Endodermal cell (in vitro differentiated cells): ENCODE measurements around the gene KCNN3. TPM values are rescaled to one million over a fixed set of nuclear protein-coding genes. Genes with fewer than 3 reads are reported as not detected.

ENCODE experiments used
- DNase-seq: peaks from one replicate; pipeline ENCODE4 v3.0.0-alpha.2; 2017
- H3K27ac ChIP-seq: 2 replicates; pipeline ENCODE4 v1.5.1; 2013; ENCODE audit warnings: mild to moderate bottlenecking, low read depth, low read length, moderate library complexity
- H3K27me3 ChIP-seq: 2 replicates; pipeline ENCODE4 v1.6.1; 2013; ENCODE audit warnings: mild to moderate bottlenecking, low read length, moderate library complexity; ENCODE audit not compliant: insufficient read depth, control insufficient read depth, poor library complexity, severe bottlenecking
- H3K36me3 ChIP-seq: 2 replicates; pipeline ENCODE4 v1.7.0; 2013; ENCODE audit warnings: mild to moderate bottlenecking, low read length, moderate library complexity; ENCODE audit not compliant: control insufficient read depth, insufficient read depth
- H3K4me1 ChIP-seq: one replicate; pipeline ENCODE4 v1.7.0; 2013; ENCODE audit warnings: low read length; ENCODE audit not compliant: control insufficient read depth, insufficient read depth
- H3K4me3 ChIP-seq: 2 replicates; pipeline ENCODE4 v1.5.1; 2013; ENCODE audit warnings: mild to moderate bottlenecking, low read length, moderate library complexity
- H3K9ac ChIP-seq: 2 replicates; pipeline ENCODE4 v1.6.1; 2013; ENCODE audit warnings: mild to moderate bottlenecking, low read length, moderate library complexity; ENCODE audit not compliant: poor library complexity, severe bottlenecking; ENCODE audit errors: extremely low read depth
- H3K9me3 ChIP-seq: 2 replicates; pipeline ENCODE4 v1.6.1; 2013; ENCODE audit warnings: mild to moderate bottlenecking, low read length, moderate library complexity; ENCODE audit not compliant: control insufficient read depth
- H3K27ac Mint-ChIP-seq: 2 replicates; pipeline ENCODE4 v1.8.0; 2020; ENCODE audit warnings: mixed read lengths
- H3K27me3 Mint-ChIP-seq: 2 replicates; pipeline ENCODE4 v1.8.0; 2021; ENCODE audit warnings: mild to moderate bottlenecking, mixed read lengths; ENCODE audit not compliant: insufficient read depth
- H3K36me3 Mint-ChIP-seq: 2 replicates; pipeline ENCODE4 v1.8.0; 2020; ENCODE audit warnings: low read depth, mixed read lengths
- H3K4me1 Mint-ChIP-seq: 2 replicates; pipeline ENCODE4 v1.8.0; 2020; ENCODE audit warnings: mixed read lengths
- H3K4me3 Mint-ChIP-seq: 2 replicates; pipeline ENCODE4 v1.8.0; 2020; ENCODE audit warnings: mild to moderate bottlenecking, moderate library complexity, mixed read lengths
- H3K9me3 Mint-ChIP-seq: 2 replicates; pipeline ENCODE4 v1.8.0; 2020; ENCODE audit warnings: mild to moderate bottlenecking, mixed read lengths
- WGBS, 2 experiments: methylation state at CpG; one replicate each; pipeline versions ENCODE4 v1.1.5 to v1.1.7; 2013; ENCODE audit warnings: missing lambda C conversion rate in 2 of 2, mixed read lengths in 1 of 2; ENCODE audit not compliant: insufficient coverage in 1 of 2, insufficient read length in 1 of 2; 5-methylcytosine and 5-hydroxymethylcytosine counted together
- total RNA-seq, 2 donors: library from RNA; stranded (reverse); fragmentation: NEBNext Ultra II Directional in 1 of 2; extraction: Animal tissue kit (Norgen Biotek cat#: 25700) in 1 of 2; gene quantifications; 2 replicates in 1 of 2; 3 replicates in 1 of 2; pipeline ENCODE4 v1.2.1, GENCODE V29; 2021
- TF ChIP-seq, protein P1 (sequence below): fragments of 200-600 bp; sonication (generic); conservative IDR thresholded peaks from 2 replicates; pipeline ENCODE4 v1.5.0; 2021; ENCODE audit warnings: antibody characterized with exemption, mild to moderate bottlenecking

The KCNN3 gene
- total RNA-seq, 2 donors from 2014 or later, result 0.57 to 0.75 TPM

GRCh38 chr1:154845174-154845573 is 24.9 kb downstream of the KCNN3 start:
- Mint-ChIP-seq H3K4me3 (no peak overlapping the region), H3K4me1 (peaks cover 14% of the 10 kb centered on the region)

DNA sequence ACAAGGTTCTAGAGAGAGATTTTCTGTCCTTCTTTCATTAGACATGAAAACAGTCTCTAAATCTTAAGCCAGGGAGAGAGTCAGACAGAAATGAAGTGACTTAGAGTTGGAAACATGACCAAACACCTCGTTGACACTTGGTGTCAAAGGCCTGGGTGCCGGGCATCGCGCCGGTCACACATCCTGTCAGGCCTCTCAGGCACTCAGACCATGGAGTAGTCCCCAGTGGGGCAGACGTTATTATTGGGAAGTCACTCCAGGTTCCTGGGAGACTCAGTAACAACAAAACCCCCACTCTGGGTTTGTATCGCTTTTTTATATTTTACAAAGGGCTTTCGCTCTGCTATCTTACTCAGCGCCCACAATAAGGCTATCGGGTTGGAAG is 25.8 kb downstream of the KCNN3 start:
- H3K9me3 Mint-ChIP-seq, result no peaks in the 10 kb centered on the region

More at GRCh38 chr1:154845174-154845573, 24.9 kb downstream of the KCNN3 start:
- H3K27ac Mint-ChIP-seq, result no peak overlapping the region
- H3K4me3 ChIP-seq, result no peak overlapping the region
- H3K9me3 ChIP-seq, result no peaks in the 10 kb centered on the region
- peaks cover 5% of the 10 kb centered on the region for H3K4me1 ChIP-seq
- no peaks in the 10 kb centered on the region for H3K36me3 Mint-ChIP-seq
- no peaks in the 10 kb centered on the region for H3K9me3 Mint-ChIP-seq
- H3K9ac ChIP-seq, result no peak overlapping the region
- H3K27me3 Mint-ChIP-seq, result peaks cover 3% of the 10 kb centered on the region
- H3K27me3 ChIP-seq, result no peaks in the 10 kb centered on the region
- 86% methylated on average over 3 of the region's 3 CpGs; no CpG with 5 or more reads in 1 of the 2 experiments for WGBS, 2 experiments
- no peak overlapping the region for H3K27ac ChIP-seq
- no peak for DNase-seq
- TF ChIP-seq, protein P1, sequence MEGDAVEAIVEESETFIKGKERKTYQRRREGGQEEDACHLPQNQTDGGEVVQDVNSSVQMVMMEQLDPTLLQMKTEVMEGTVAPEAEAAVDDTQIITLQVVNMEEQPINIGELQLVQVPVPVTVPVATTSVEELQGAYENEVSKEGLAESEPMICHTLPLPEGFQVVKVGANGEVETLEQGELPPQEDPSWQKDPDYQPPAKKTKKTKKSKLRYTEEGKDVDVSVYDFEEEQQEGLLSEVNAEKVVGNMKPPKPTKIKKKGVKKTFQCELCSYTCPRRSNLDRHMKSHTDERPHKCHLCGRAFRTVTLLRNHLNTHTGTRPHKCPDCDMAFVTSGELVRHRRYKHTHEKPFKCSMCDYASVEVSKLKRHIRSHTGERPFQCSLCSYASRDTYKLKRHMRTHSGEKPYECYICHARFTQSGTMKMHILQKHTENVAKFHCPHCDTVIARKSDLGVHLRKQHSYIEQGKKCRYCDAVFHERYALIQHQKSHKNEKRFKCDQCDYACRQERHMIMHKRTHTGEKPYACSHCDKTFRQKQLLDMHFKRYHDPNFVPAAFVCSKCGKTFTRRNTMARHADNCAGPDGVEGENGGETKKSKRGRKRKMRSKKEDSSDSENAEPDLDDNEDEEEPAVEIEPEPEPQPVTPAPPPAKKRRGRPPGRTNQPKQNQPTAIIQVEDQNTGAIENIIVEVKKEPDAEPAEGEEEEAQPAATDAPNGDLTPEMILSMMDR, result no peak
- no peaks in the 10 kb centered on the region for H3K36me3 ChIP-seq

DNA sequence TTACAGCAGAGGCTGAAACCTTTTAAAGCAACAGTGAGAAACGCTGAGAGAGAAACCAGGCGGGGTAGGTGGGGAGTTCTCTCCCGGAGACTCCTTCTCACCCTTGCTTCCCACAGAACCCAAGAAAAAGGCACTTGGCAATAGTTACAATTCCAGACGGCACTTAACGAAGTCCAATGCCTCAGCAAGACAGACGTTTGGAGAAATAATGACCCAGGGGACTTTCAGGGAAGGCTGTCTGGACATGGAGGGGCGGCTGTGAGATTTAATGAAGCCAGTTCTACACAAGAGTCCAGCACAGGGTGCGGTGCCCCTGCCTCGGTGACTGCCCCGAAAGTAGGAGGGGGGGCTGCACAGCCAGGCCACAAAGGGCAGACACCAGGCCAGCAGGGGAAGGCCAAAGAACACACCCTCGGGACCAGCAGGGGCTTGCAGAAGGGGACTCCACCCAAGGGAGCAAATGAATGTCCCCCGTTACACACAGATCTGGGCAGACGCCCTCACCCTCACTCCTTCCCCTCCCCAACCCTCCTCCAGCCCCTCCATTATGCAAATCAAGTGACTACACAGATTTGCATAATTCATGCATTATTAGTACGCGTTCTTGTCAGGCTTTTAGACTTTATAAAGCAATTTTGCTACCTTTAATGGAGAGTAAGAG is 26.3 kb downstream of the KCNN3 start:
- H3K4me3 ChIP-seq, result no peak overlapping the region
- DNase-seq, result no peak
- WGBS, 2 experiments, result 84 to 86% methylated on average over 9 to 15 of the region's 15 CpGs
- Mint-ChIP-seq H3K27ac (no peak overlapping the region), H3K36me3 (no peaks in the 10 kb centered on the region), H3K9me3 (no peaks in the 10 kb centered on the region), H3K4me3 (no peak overlapping the region), H3K4me1 (peaks cover 20% of the 10 kb centered on the region), H3K27me3 (no peaks in the 10 kb centered on the region)
- TF ChIP-seq, protein P1, result no peak
- no peaks in the 10 kb centered on the region for H3K27me3 ChIP-seq
- H3K9me3 ChIP-seq, result no peaks in the 10 kb centered on the region
- peak overlapping the region; percentile 30 for H3K27ac ChIP-seq
- H3K4me1 ChIP-seq, result peaks cover 9% of the 10 kb centered on the region
- H3K36me3 ChIP-seq, result no peaks in the 10 kb centered on the region
- H3K9ac ChIP-seq, result no peak overlapping the region

More for the DNA sequence above, 25.8 kb downstream of the KCNN3 start:
- DNase-seq, result no peak
- Mint-ChIP-seq H3K27me3 (peaks cover 3% of the 10 kb centered on the region), H3K27ac (no peak overlapping the region), H3K36me3 (no peaks in the 10 kb centered on the region), H3K4me3 (no peak overlapping the region), H3K4me1 (peaks cover 17% of the 10 kb centered on the region)
- no peaks in the 10 kb centered on the region for H3K27me3 ChIP-seq
- 69 to 85% methylated on average over 4 to 10 of the region's 10 CpGs for WGBS, 2 experiments
- peaks cover 9% of the 10 kb centered on the region for H3K4me1 ChIP-seq
- H3K27ac ChIP-seq, result no peak overlapping the region
- TF ChIP-seq, protein P1, result no peak
- no peaks in the 10 kb centered on the region for H3K9me3 ChIP-seq
- H3K4me3 ChIP-seq, result no peak overlapping the region
- no peaks in the 10 kb centered on the region for H3K36me3 ChIP-seq
- no peak overlapping the region for H3K9ac ChIP-seq
